GM18505 (cell line): ENCODE results near the gene DGUOK.
"Not testable (repeated sequence)": the region's sequence is repeated elsewhere in the genome, so short reads cannot be mapped to it uniquely, and the experiment has no call there.

Experiments
- ATAC-seq: cut with Tn5 transposase; IDR thresholded peaks from one replicate; pipeline ENCODE4 v1.9.1; 2021; ENCODE audit not compliant: unreplicated experiment
- POLR2A ChIP-seq: IDR thresholded peaks from 4 replicates; pipeline ENCODE4 v1.6.1; 2011; ENCODE audit warnings: borderline replicate concordance; ENCODE audit not compliant: insufficient read depth, insufficient read length; ENCODE audit errors: extremely low read depth

The DGUOK gene

GRCh38 chr2:73894877-73895276 lies 31.8 kb upstream of the DGUOK start:
- TF ChIP-seq POLR2A: no peak

GRCh38 chr2:73895473-73895872 lies 31.2 kb upstream of the DGUOK start:
- no peak for ATAC-seq
- no peak for TF ChIP-seq POLR2A

More at GRCh38 chr2:73894877-73895276, 31.8 kb upstream of the DGUOK start:
- no peak for ATAC-seq

- no peak for ATAC-seq
- TF ChIP-seq POLR2A: no peak
These were observed 30.1 kb upstream of the DGUOK start for GRCh38 chr2:73896362-73897239.

GRCh38 chr2:73897240-73897583 lies 29.5 kb upstream of the DGUOK start:
- no peak for ATAC-seq
- no peak for TF ChIP-seq POLR2A

GRCh38 chr2:73897934-73898333 lies 28.7 kb upstream of the DGUOK start:
- ATAC-seq: no peak
- TF ChIP-seq POLR2A: no peak

GRCh38 chr2:73899801-73900336 lies 26.8 kb upstream of the DGUOK start:
- no peak for ATAC-seq
- no peak for TF ChIP-seq POLR2A

GRCh38 chr2:73901143-73901542 lies 25.5 kb upstream of the DGUOK start:
- no peak for TF ChIP-seq POLR2A
- ATAC-seq: no peak

GRCh38 chr2:73902284-73902683 lies 24.4 kb upstream of the DGUOK start:
- TF ChIP-seq POLR2A: no peak
- ATAC-seq: no peak

- ATAC-seq: no peak
- no peak for TF ChIP-seq POLR2A
These were observed 23.4 kb upstream of the DGUOK start for GRCh38 chr2:73903313-73903712.

- not testable (repeated sequence) for ATAC-seq
These were observed 22.6 kb upstream of the DGUOK start for GRCh38 chr2:73903949-73904613.

GRCh38 chr2:73904952-73905351 lies 21.7 kb upstream of the DGUOK start:
- no peak for TF ChIP-seq POLR2A
- ATAC-seq: no peak

GRCh38 chr2:73906847-73907505 lies 19.7 kb upstream of the DGUOK start:
- ATAC-seq: no peak
- no peak for TF ChIP-seq POLR2A

- ATAC-seq: no peak
- no peak for TF ChIP-seq POLR2A
These were observed 18.7 kb upstream of the DGUOK start for GRCh38 chr2:73907840-73908452.

GRCh38 chr2:73908689-73909652 lies 17.7 kb upstream of the DGUOK start:
- ATAC-seq: no peak

More at GRCh38 chr2:73908689-73909652, 17.7 kb upstream of the DGUOK start:
- TF ChIP-seq POLR2A: no peak
